ENCODE measurements around the gene DDX6. TPM values are rescaled to one million over a fixed set of nuclear protein-coding genes. Genes with fewer than 3 reads are reported as not detected.
A peak's percentile ranks its signal among the peaks of the same experiment; 100 is the strongest.

Gene DDX6
- total and polyA plus RNA-seq, 9 of the 15 experiments (the other 6 are each of a cell fraction or from before 2014, with no cell fraction given) = 10.0 to 102 (median 58.2) TPM

DNA sequence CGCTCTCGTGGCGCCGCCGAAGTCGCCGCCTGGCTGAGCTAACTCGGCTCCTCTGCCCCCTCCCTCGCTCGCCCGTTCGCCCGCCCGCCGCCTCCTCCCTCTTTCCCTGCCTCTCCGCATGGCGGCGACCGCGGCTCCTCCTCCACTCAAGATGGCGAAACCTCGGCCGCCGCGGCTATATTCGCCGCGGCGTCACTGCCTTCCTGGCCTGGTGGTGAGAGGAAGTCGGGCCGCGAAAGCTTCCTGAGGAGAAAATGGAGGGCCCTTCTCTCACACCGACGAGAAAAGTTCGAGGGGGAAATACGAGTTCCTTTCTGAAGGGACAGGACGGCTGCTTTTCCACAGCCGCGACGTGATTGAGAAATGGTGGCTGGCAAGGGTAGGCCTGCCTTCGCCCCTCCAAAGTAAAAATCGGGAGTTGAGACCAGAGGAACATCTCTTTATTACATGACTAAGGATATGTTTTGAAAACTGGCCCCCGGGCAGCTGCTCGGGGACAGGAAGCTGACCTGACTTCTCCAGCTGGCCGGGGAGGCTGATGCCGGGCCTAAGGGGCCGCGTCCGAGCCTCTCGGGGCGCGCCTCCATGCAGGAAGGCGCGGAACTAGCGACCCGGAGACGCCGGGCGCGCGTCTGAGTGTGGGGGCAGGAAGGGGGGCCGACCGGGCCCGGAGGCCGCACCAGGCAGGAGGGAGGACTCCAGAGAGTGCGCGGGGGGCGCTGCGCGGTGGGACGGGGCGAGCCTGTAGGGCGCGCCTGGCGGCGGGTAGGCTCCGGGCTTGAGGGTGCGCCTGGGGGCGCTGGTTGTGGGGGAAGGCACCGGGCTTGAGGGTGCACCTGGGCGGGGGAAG is at the start of gene DDX6 (continued):
- TF ChIP-seq ZNF75A (CRISPR knock-in tag; IDR thresholded peaks at IDR 0.05) (no peak), BACH1 (tag; IDR thresholded peaks at IDR 0.05) (no peak), KDM2B (CRISPR knock-in tag; IDR thresholded peaks at IDR 0.05) (0 out of 2 replicates have a peak, but pooled peaks have one; percentile 43), ADNP (tag; IDR thresholded peaks at IDR 0.05) (no peak), SREBF2 (CRISPR knock-in tag; IDR thresholded peaks at IDR 0.05) (no peak), KLF6 (CRISPR knock-in tag; IDR thresholded peaks at IDR 0.05; ENCODE audit: borderline replicate concordance) (0 out of 2 replicates have a peak, but pooled peaks have one; percentile 38), POLR2A (conservative IDR thresholded peaks at IDR 0.05) (peak; percentile 94), EP400 (IDR thresholded peaks at IDR 0.05) (peak; percentile 79), U2AF2 (optimal IDR thresholded peaks at IDR 0.05; ENCODE audit: low read depth, low read length) (no peak), ZFX (CRISPR knock-in tag; IDR thresholded peaks at IDR 0.05) (peak; percentile 83), NR2C2 (CRISPR knock-in tag; IDR thresholded peaks at IDR 0.05) (no peak), NR2C2 (tag; IDR thresholded peaks at IDR 0.05) (peak; percentile 64), HCFC1 (IDR thresholded peaks at IDR 0.05; ENCODE audit: low read depth, low read length) (no peak)
- TF ChIP-seq, protein P1, sequence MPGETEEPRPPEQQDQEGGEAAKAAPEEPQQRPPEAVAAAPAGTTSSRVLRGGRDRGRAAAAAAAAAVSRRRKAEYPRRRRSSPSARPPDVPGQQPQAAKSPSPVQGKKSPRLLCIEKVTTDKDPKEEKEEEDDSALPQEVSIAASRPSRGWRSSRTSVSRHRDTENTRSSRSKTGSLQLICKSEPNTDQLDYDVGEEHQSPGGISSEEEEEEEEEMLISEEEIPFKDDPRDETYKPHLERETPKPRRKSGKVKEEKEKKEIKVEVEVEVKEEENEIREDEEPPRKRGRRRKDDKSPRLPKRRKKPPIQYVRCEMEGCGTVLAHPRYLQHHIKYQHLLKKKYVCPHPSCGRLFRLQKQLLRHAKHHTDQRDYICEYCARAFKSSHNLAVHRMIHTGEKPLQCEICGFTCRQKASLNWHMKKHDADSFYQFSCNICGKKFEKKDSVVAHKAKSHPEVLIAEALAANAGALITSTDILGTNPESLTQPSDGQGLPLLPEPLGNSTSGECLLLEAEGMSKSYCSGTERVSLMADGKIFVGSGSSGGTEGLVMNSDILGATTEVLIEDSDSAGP (CRISPR knock-in tag; IDR thresholded peaks at IDR 0.05) = no peak
- TF ChIP-seq, protein P2, sequence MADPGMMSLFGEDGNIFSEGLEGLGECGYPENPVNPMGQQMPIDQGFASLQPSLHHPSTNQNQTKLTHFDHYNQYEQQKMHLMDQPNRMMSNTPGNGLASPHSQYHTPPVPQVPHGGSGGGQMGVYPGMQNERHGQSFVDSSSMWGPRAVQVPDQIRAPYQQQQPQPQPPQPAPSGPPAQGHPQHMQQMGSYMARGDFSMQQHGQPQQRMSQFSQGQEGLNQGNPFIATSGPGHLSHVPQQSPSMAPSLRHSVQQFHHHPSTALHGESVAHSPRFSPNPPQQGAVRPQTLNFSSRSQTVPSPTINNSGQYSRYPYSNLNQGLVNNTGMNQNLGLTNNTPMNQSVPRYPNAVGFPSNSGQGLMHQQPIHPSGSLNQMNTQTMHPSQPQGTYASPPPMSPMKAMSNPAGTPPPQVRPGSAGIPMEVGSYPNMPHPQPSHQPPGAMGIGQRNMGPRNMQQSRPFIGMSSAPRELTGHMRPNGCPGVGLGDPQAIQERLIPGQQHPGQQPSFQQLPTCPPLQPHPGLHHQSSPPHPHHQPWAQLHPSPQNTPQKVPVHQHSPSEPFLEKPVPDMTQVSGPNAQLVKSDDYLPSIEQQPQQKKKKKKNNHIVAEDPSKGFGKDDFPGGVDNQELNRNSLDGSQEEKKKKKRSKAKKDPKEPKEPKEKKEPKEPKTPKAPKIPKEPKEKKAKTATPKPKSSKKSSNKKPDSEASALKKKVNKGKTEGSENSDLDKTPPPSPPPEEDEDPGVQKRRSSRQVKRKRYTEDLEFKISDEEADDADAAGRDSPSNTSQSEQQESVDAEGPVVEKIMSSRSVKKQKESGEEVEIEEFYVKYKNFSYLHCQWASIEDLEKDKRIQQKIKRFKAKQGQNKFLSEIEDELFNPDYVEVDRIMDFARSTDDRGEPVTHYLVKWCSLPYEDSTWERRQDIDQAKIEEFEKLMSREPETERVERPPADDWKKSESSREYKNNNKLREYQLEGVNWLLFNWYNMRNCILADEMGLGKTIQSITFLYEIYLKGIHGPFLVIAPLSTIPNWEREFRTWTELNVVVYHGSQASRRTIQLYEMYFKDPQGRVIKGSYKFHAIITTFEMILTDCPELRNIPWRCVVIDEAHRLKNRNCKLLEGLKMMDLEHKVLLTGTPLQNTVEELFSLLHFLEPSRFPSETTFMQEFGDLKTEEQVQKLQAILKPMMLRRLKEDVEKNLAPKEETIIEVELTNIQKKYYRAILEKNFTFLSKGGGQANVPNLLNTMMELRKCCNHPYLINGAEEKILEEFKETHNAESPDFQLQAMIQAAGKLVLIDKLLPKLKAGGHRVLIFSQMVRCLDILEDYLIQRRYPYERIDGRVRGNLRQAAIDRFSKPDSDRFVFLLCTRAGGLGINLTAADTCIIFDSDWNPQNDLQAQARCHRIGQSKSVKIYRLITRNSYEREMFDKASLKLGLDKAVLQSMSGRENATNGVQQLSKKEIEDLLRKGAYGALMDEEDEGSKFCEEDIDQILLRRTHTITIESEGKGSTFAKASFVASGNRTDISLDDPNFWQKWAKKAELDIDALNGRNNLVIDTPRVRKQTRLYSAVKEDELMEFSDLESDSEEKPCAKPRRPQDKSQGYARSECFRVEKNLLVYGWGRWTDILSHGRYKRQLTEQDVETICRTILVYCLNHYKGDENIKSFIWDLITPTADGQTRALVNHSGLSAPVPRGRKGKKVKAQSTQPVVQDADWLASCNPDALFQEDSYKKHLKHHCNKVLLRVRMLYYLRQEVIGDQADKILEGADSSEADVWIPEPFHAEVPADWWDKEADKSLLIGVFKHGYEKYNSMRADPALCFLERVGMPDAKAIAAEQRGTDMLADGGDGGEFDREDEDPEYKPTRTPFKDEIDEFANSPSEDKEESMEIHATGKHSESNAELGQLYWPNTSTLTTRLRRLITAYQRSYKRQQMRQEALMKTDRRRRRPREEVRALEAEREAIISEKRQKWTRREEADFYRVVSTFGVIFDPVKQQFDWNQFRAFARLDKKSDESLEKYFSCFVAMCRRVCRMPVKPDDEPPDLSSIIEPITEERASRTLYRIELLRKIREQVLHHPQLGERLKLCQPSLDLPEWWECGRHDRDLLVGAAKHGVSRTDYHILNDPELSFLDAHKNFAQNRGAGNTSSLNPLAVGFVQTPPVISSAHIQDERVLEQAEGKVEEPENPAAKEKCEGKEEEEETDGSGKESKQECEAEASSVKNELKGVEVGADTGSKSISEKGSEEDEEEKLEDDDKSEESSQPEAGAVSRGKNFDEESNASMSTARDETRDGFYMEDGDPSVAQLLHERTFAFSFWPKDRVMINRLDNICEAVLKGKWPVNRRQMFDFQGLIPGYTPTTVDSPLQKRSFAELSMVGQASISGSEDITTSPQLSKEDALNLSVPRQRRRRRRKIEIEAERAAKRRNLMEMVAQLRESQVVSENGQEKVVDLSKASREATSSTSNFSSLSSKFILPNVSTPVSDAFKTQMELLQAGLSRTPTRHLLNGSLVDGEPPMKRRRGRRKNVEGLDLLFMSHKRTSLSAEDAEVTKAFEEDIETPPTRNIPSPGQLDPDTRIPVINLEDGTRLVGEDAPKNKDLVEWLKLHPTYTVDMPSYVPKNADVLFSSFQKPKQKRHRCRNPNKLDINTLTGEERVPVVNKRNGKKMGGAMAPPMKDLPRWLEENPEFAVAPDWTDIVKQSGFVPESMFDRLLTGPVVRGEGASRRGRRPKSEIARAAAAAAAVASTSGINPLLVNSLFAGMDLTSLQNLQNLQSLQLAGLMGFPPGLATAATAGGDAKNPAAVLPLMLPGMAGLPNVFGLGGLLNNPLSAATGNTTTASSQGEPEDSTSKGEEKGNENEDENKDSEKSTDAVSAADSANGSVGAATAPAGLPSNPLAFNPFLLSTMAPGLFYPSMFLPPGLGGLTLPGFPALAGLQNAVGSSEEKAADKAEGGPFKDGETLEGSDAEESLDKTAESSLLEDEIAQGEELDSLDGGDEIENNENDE (IDR thresholded peaks at IDR 0.05; ENCODE audit: low read depth, low read length) = no peak
- TF ChIP-seq, protein P3, sequence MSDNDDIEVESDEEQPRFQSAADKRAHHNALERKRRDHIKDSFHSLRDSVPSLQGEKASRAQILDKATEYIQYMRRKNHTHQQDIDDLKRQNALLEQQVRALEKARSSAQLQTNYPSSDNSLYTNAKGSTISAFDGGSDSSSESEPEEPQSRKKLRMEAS (CRISPR knock-in tag; IDR thresholded peaks at IDR 0.05) = no peak; the same call in 1 of the 2 replicates

Data from K562 (cell line).